Prostate gland (tissue), 2 donors: Measurements from ENCODE around the gene TDRD9. TPM values are rescaled to one million over a fixed set of nuclear protein-coding genes. Genes with fewer than 3 reads are reported as not detected.

Experiments used
- DNase-seq: peaks from one replicate; pipeline ENCODE4 v3.0.0-alpha.2; 2019; ENCODE audit warnings: low spot score
- H3K27ac ChIP-seq, 2 donors: fragments of 200-600 bp; sonication (generic); 2 replicates each; pipeline ENCODE4 v1.5.1; 2017 to 2019
- H3K27me3 ChIP-seq: fragments of 200-600 bp; sonication (generic); replicated peaks from 2 replicates; pipeline ENCODE4 v1.5.1; 2019; ENCODE audit not compliant: insufficient read depth
- H3K36me3 ChIP-seq, 2 donors: fragments of 200-600 bp; sonication (generic); 1 replicate in 1 of 2; 2 replicates in 1 of 2; pipeline versions ENCODE4 v1.5.1 to v1.8.1; 2017 to 2019
- H3K4me1 ChIP-seq: fragments of 200-600 bp; sonication (generic); replicated peaks from 2 replicates; pipeline ENCODE4 v1.5.1; 2019
- H3K4me3 ChIP-seq, 2 donors: fragments of 200-600 bp; sonication (generic); 2 replicates each; pipeline ENCODE4 v1.5.1; 2017 to 2019
- H3K9me3 ChIP-seq: fragments of 200-600 bp; sonication (generic); 2 replicates; pipeline ENCODE4 v1.5.1; 2017
- POLR2A ChIP-seq: fragments of 450-650 bp; IDR thresholded peaks from one replicate; pipeline ENCODE4 v1.6.1; 2016; ENCODE audit warnings: antibody characterized with exemption, mild to moderate bottlenecking
- POLR2AphosphoS5 ChIP-seq: sonication (generic); formaldehyde crosslinking; IDR thresholded peaks from one replicate; pipeline ENCODE4 v1.6.1; 2017; ENCODE audit warnings: antibody characterized with exemption
- WGBS: methylation state at CpG from one replicate; pipeline ENCODE4 v1.1.5; 2018; 5-methylcytosine and 5-hydroxymethylcytosine counted together
- intact Hi-C: fragments of 100-400 bp; cut with DNase I; formaldehyde crosslinking; loops from one replicate; pipeline ENCODE4 v1.14.2; 2022
- total RNA-seq, 2 donors: library from RNA; depleted of rRNA; stranded (reverse); fragments of >200 nt; gene quantifications; one replicate each; pipeline ENCODE4 v1.1.0, GENCODE V29; 2016
- TF ChIP-seq, protein P1 (sequence below), 4 experiments: fragments of 200-600 bp in 2 of 4; fragments of 450-650 bp in 2 of 4; sonication (generic) in 2 of 4; IDR thresholded peaks; 1 replicate in 3 of 4; 2 replicates in 1 of 4; pipeline ENCODE4 v1.5.1; 2016 to 2019; ENCODE audit warnings: antibody characterized with exemption in 4 of 4, mild to moderate bottlenecking in 2 of 4, moderate library complexity in 2 of 4

Gene TDRD9
- total RNA-seq, 2 donors from 2014 or later, result 0.64 to 18.2 TPM

DNA sequence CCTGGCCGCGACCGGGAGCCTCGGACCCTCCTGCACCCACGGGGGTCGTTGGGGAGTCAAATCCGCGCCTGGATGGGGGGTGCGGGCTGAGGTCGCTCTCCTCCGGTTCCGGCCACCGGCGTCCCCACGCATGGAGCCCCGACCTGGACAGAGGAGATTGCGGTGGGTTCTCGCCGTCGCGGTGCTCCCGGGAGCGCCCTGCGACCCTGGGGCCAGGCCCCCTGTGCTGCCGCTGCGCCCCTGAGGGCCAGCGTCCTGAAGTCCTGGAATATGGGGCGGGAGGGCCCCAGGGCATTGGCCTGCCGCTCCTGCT lies 157.6 kb downstream of the TDRD9 start:
- 75% methylated on average over 20 of the region's 29 CpGs for WGBS
- Histone ChIP-seq H3K36me3 (no peaks in the 10 kb centered on the region), H3K4me1 (peaks cover 3% of the 10 kb centered on the region), H3K4me3 (no peak overlapping the region), H3K9me3 (no peaks in the 10 kb centered on the region), H3K27ac (no peak overlapping the region), H3K27me3 (peaks cover 2% of the 10 kb centered on the region)
- DNase-seq, result no peak
- TF ChIP-seq, protein P1, sequence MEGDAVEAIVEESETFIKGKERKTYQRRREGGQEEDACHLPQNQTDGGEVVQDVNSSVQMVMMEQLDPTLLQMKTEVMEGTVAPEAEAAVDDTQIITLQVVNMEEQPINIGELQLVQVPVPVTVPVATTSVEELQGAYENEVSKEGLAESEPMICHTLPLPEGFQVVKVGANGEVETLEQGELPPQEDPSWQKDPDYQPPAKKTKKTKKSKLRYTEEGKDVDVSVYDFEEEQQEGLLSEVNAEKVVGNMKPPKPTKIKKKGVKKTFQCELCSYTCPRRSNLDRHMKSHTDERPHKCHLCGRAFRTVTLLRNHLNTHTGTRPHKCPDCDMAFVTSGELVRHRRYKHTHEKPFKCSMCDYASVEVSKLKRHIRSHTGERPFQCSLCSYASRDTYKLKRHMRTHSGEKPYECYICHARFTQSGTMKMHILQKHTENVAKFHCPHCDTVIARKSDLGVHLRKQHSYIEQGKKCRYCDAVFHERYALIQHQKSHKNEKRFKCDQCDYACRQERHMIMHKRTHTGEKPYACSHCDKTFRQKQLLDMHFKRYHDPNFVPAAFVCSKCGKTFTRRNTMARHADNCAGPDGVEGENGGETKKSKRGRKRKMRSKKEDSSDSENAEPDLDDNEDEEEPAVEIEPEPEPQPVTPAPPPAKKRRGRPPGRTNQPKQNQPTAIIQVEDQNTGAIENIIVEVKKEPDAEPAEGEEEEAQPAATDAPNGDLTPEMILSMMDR (IDR thresholded peaks at IDR 0.05), result no peak
- no peak for TF ChIP-seq POLR2A
- TF ChIP-seq POLR2AphosphoS5, result no peak
- intact Hi-C loops, result no loop called here

DNA sequence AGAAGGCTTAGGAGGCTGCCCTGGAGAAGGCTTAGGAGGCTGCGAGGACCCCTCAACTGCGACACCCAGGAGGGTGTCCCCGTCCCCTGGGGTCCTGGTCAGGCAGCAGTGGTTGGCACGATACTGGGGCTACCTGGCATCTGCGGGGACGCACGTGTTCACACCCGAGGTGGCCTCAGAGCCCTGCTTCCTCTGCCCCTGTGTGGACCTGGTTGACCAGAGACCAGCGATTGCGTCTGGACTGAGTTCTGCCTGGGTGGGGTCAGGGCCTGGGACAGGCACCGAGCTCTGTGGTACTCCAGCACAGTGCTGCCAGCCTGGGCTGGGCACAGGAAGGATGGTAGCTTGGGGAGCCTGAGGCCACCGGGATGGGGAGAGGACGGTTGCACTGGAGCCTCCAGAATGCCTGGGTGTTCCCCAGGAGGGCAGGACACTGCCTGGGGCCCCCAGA lies 158.0 kb downstream of the TDRD9 start:
- Histone ChIP-seq H3K4me1 (peaks cover 3% of the 10 kb centered on the region), H3K36me3 (no peaks in the 10 kb centered on the region), H3K27me3 (peaks cover 2% of the 10 kb centered on the region), H3K27ac (no peak overlapping the region), H3K4me3 (no peak overlapping the region), H3K9me3 (no peaks in the 10 kb centered on the region)
- DNase-seq, result no peak
- 87% methylated on average over 10 of the region's 13 CpGs for WGBS
- intact Hi-C loops, result no loop called here
- TF ChIP-seq POLR2A (no peak), POLR2AphosphoS5 (no peak)
- TF ChIP-seq, protein P1 (IDR thresholded peaks at IDR 0.05), result no peak

DNA sequence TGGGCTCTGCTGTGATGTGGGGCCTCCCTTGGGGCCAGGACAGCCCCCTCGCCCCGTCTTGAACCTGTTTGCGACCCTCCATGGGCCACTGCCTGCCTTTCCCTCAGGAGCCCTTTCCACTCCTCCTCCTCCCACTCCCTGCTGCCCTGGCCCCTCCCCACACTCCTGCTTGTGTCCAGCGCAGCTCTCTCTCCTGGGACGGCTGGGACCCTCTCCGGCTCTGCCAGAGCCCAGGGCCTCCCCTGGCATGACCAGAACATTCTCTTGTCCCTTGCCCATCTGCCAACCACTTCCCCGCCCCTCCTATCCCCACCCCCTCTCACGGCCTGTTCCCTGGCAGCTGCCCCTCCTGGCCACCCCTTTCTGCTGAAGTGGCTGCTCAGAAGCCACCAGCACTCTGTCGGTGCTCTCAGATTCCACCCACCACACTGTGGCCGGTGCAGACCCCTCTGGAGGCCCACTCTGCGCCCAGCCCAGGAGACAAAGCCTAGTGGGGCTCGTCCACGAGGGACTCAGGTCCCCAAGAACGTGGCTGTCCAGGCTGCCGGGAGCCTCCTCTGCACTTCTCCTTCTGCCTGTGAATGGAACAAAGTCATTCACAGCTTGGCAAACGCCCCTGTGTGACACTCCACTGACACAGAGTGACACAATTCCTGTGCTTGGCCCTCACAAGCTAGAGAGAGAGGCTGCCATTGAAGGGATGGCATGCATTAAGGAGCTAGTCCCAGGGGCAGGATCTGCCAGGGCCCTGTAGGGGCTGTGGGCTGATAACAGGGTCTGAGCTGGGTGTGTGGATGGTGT lies 158.6 kb downstream of the TDRD9 start:
- 83% methylated on average over 16 of the region's 16 CpGs for WGBS
- H3K4me3 ChIP-seq, result no peak overlapping the region
- no peak overlapping the region for H3K27ac ChIP-seq
- no peak for DNase-seq
- intact Hi-C loops, result no loop called here
- H3K36me3 ChIP-seq, result no peaks in the 10 kb centered on the region
- H3K9me3 ChIP-seq, result no peaks in the 10 kb centered on the region
- peaks cover 3% of the 10 kb centered on the region for H3K4me1 ChIP-seq
- TF ChIP-seq POLR2A, result no peak
- TF ChIP-seq, protein P1 (IDR thresholded peaks at IDR 0.05), result no peak
- TF ChIP-seq POLR2AphosphoS5, result no peak
- peaks cover 2% of the 10 kb centered on the region for H3K27me3 ChIP-seq

DNA sequence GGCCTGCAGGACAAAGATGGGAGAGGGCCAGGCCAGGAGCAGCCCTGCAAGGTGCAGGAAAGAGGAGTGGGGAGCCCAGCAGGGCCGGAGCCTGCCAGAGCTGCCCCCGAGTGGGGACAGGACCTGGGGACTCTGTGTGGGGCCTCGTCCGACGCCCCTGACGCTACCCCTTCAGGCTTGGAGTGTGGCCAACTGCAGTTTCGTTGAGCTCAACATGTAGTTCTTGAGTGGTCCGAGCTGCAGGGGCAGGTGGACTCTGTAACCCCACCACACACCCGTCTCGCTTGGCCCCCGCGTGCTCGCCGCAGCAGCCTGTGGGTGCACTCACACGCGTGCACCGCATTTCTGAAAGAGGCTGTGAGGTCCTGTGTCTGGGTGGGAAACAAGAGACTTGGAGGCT lies 159.2 kb downstream of the TDRD9 start:
- intact Hi-C loops, result no loop called here
- H3K4me3 ChIP-seq, result no peak overlapping the region
- no peak overlapping the region for H3K27ac ChIP-seq
- TF ChIP-seq POLR2A, result no peak
- TF ChIP-seq, protein P1 (IDR thresholded peaks at IDR 0.05), result no peak
- no peak for TF ChIP-seq POLR2AphosphoS5
- H3K27me3 ChIP-seq, result peaks cover 2% of the 10 kb centered on the region
- 86% methylated on average over 17 of the region's 17 CpGs for WGBS
- peaks cover 3% of the 10 kb centered on the region for H3K4me1 ChIP-seq
- no peaks in the 10 kb centered on the region for H3K9me3 ChIP-seq
- no peak for DNase-seq
- no peaks in the 10 kb centered on the region for H3K36me3 ChIP-seq
